IPS DF 4.7 (cell line): ENCODE measurements around the gene ZNF580.

Experiments used
- DNase-seq: peaks from one replicate; pipeline ENCODE4 v3.0.0-alpha.2; 2013; ENCODE audit warnings: low spot score; ENCODE audit errors: extremely low read depth

The ZNF580 gene

GRCh38 chr19:55605637-55606470 is 34.9 kb upstream of the ZNF580 start, which contains the start of gene ZNF865:
Gene ZNF865, plus strand, starts transcription at chr19:55605647. Its CDS starts 7,972 bp downstream, at chr19:55613619.
- no peak for DNase-seq

- DNase-seq, result no peak
These were observed 34.4 kb upstream of the ZNF580 start for GRCh38 chr19:55606471-55606787.

- DNase-seq, result no peak
These were observed 34.0 kb upstream of the ZNF580 start for GRCh38 chr19:55606817-55607216.

- no peak for DNase-seq
These were observed 31.5 kb upstream of the ZNF580 start for GRCh38 chr19:55609326-55609725.

GRCh38 chr19:55611300-55611982 is 29.4 kb upstream of the ZNF580 start:
- DNase-seq, result no peak

- no peak for DNase-seq
These were observed 28.7 kb upstream of the ZNF580 start for GRCh38 chr19:55611983-55612645.

GRCh38 chr19:55613396-55613795 is 27.4 kb upstream of the ZNF580 start:
- DNase-seq, result no peak

GRCh38 chr19:55613930-55614710 is 26.7 kb upstream of the ZNF580 start:
- DNase-seq, result no peak

- no peak for DNase-seq
These were observed 25.9 kb upstream of the ZNF580 start for GRCh38 chr19:55614711-55615542.

GRCh38 chr19:55615543-55616394 is 25.0 kb upstream of the ZNF580 start:
- DNase-seq, result no peak

GRCh38 chr19:55616395-55616875 is 24.4 kb upstream of the ZNF580 start:
- no peak for DNase-seq

- DNase-seq, result no peak
These were observed 23.4 kb upstream of the ZNF580 start for GRCh38 chr19:55617426-55617825.

- no peak for DNase-seq
These were observed 22.4 kb upstream of the ZNF580 start for GRCh38 chr19:55618426-55618825.

GRCh38 chr19:55619286-55619685 is 21.5 kb upstream of the ZNF580 start:
- no peak for DNase-seq

- no peak for DNase-seq
These were observed 20.2 kb upstream of the ZNF580 start for GRCh38 chr19:55620410-55621204.

GRCh38 chr19:55621205-55621672 is 19.6 kb upstream of the ZNF580 start:
- no peak for DNase-seq

GRCh38 chr19:55621673-55622231 is 19.1 kb upstream of the ZNF580 start:
- no peak for DNase-seq

GRCh38 chr19:55622242-55622969 is 18.4 kb upstream of the ZNF580 start:
- no peak for DNase-seq
